GM20000 (cell line): ENCODE data around the gene CHD9.
A peak's percentile ranks its signal among the peaks of the same experiment; 100 is the strongest.

ENCODE experiments used
- DNase-seq: peaks from one replicate; pipeline ENCODE4 v3.0.0; 2012; ENCODE audit warnings: low spot score
- TF ChIP-seq, protein P1 (sequence below): IDR thresholded peaks from 2 replicates; pipeline ENCODE4 v1.5.1; 2012; ENCODE audit warnings: mild to moderate bottlenecking, control low read depth; ENCODE audit errors: extremely low read depth, missing control alignments

Gene CHD9

DNA sequence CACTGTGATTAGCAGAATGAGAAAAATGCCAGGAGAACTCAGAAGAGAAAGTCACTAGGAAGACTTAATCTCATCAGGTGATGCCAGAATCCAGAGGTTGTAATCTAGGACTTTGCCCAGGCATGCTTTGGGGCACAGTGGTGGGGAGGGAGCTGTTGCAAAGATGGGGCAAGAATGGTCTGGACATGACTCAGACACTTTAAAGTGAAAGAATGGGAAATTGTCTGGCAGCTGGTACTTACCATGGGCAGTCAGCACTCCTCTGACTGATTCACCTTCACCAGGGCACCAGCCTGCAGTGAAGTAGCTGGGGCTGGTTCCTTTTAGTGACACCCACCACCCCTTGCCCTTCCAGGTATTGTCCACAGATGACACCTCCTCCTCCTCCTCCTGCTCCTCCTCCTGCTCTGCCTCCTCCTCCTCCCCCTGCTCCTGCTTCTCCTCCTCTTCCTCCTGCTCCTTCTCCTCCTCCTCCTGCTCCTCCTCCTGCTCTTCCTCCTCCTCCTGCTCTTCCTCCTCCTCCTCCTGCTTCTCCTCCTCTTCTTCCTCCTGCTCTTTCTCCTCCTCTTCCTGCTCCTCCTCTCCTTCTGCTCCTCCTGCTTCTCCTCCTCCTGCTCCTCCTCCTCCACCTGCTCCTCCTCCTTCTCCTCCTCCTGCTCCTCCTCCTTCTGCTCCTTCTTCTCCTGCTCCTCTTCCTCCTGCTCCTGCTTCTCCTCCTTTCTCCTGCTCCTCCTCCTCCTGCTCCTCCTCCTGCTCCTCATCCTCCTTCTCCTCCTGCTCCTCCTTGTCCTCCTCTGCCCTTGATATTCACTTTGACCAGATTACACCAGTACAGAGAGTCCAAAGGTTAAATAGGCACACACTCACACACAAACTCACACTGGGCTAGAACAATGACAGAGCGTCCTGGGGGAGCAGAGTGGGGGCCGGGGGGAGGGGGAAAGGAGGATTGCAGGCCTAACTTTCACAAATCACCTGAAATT, 2.0 kb upstream of the CHD9 start, which contains the start of gene CHD9NB:
Gene CHD9NB (minus strand): TSS at position 379 of the 983 bp plus-strand sequence. CDS start 8,739 bp downstream, outside the sequence.
- TF ChIP-seq, protein P1, sequence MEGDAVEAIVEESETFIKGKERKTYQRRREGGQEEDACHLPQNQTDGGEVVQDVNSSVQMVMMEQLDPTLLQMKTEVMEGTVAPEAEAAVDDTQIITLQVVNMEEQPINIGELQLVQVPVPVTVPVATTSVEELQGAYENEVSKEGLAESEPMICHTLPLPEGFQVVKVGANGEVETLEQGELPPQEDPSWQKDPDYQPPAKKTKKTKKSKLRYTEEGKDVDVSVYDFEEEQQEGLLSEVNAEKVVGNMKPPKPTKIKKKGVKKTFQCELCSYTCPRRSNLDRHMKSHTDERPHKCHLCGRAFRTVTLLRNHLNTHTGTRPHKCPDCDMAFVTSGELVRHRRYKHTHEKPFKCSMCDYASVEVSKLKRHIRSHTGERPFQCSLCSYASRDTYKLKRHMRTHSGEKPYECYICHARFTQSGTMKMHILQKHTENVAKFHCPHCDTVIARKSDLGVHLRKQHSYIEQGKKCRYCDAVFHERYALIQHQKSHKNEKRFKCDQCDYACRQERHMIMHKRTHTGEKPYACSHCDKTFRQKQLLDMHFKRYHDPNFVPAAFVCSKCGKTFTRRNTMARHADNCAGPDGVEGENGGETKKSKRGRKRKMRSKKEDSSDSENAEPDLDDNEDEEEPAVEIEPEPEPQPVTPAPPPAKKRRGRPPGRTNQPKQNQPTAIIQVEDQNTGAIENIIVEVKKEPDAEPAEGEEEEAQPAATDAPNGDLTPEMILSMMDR: no peak
- DNase-seq: peak; percentile 49

GRCh38 chr16:53053967-53054669, 673 bp upstream of the CHD9 start:
- TF ChIP-seq, protein P1: no peak
- DNase-seq: peak; percentile 61

GRCh38 chr16:53055541-53056391, 975 bp downstream of the CHD9 start:
- no peak for DNase-seq
- TF ChIP-seq, protein P1: no peak

DNA sequence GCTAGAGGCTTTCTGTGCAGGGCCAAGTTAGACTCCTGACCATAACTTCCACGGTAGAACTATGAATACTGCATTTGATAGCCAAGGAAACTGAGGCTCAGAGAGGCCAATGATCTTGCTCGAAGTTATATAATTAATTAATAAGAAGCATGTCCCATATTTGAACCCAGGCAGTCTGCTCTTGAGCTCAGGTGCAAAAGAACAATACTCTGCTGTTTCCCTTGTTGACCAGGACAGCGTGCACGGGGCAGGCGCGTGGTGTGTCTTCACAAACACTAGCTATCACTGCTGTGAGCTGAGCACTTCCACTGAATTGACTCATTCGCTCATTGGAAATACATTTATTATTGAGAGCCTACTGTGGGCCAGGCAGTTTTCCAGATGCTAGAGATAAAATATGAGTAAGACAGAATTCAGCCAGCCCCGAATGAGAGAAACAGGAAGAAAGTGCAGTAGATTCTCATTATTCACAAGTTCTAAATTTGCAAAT, 1.6 kb downstream of the CHD9 start:
- TF ChIP-seq, protein P1: no peak
- DNase-seq: no peak

- TF ChIP-seq, protein P1: no peak
- no peak for DNase-seq
These were observed 2.9 kb downstream of the CHD9 start for GRCh38 chr16:53057658-53058057.

DNA sequence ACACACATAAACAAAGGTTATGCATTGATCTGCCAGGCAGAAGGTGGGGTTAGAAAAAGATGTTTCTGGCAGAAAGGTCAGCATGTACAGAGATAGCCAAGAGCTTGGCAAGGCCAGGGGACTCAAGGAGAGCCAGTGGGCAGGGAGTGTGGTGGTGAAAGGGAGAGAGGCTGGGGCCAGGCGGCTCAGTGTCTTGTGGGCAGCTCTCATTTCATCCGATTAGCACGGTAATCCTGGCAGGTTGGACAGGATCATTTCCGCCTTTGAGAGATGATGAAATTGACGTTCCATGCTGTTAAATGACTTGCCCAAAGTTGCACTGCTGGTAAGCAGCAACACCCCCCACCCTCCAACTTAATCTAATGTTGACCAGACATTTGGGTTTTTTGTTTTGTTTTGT, 3.6 kb downstream of the CHD9 start:
- no peak for DNase-seq

More for the DNA sequence above, 3.6 kb downstream of the CHD9 start:
- TF ChIP-seq, protein P1: no peak
